Endothelial cell (in vitro differentiated cells): ENCODE data around the gene MAML2. TPM values are rescaled to one million over a fixed set of nuclear protein-coding genes. Genes with fewer than 3 reads are reported as not detected.

ENCODE experiments used
- DNase-seq: peaks from one replicate; pipeline ENCODE4 v3.0.0; 2021; ENCODE audit warnings: low spot score
- H3K27ac Mint-ChIP-seq: one replicate; pipeline ENCODE4 v1.8.0; 2021; ENCODE audit warnings: mixed read lengths, inconsistent platforms; ENCODE audit not compliant: unreplicated experiment
- H3K27me3 Mint-ChIP-seq: one replicate; pipeline ENCODE4 v1.8.0; 2021; ENCODE audit warnings: mild to moderate bottlenecking, moderate library complexity, mixed read lengths, inconsistent platforms; ENCODE audit not compliant: unreplicated experiment
- H3K36me3 Mint-ChIP-seq: one replicate; pipeline ENCODE4 v1.8.0; 2021; ENCODE audit warnings: mild to moderate bottlenecking, low read depth, mixed read lengths, inconsistent platforms; ENCODE audit not compliant: unreplicated experiment
- H3K4me1 Mint-ChIP-seq: one replicate; pipeline ENCODE4 v1.8.0; 2021; ENCODE audit warnings: mild to moderate bottlenecking, mixed read lengths, inconsistent platforms; ENCODE audit not compliant: unreplicated experiment
- H3K4me3 Mint-ChIP-seq: one replicate; pipeline ENCODE4 v1.8.0; 2021; ENCODE audit warnings: mild to moderate bottlenecking, mixed read lengths, inconsistent platforms; ENCODE audit not compliant: unreplicated experiment
- H3K9me3 Mint-ChIP-seq: one replicate; pipeline ENCODE4 v1.8.0; 2021; ENCODE audit warnings: mixed read lengths, inconsistent platforms; ENCODE audit not compliant: unreplicated experiment
- CTCF ChIP-seq: fragments of 200-600 bp; sonication (generic); IDR thresholded peaks from one replicate; pipeline ENCODE4 v1.5.0; 2021; ENCODE audit warnings: antibody characterized with exemption; ENCODE audit not compliant: unreplicated experiment
- total RNA-seq: library from RNA; stranded (reverse); fragmentation: NEBNext Ultra II Directional; extraction: Animal tissue kit (Norgen Biotek cat#: 25700); gene quantifications from one replicate; pipeline ENCODE4 v1.2.1, GENCODE V29; 2021; ENCODE audit not compliant: unreplicated experiment

MAML2 gene
- total RNA-seq, 1 donor from 2014 or later: 6.2 TPM

- Mint-ChIP-seq H3K4me1 (peaks cover 9% of the 10 kb centered on the region), H3K36me3 (no peaks in the 10 kb centered on the region), H3K4me3 (no peak overlapping the region), H3K9me3 (peaks cover 4% of the 10 kb centered on the region), H3K27me3 (peaks cover 2% of the 10 kb centered on the region), H3K27ac (no peak overlapping the region)
- DNase-seq: no peak
- TF ChIP-seq CTCF: no peak
These were observed 304.9 kb downstream of the MAML2 start for GRCh38 chr11:96038046-96038445.

DNA sequence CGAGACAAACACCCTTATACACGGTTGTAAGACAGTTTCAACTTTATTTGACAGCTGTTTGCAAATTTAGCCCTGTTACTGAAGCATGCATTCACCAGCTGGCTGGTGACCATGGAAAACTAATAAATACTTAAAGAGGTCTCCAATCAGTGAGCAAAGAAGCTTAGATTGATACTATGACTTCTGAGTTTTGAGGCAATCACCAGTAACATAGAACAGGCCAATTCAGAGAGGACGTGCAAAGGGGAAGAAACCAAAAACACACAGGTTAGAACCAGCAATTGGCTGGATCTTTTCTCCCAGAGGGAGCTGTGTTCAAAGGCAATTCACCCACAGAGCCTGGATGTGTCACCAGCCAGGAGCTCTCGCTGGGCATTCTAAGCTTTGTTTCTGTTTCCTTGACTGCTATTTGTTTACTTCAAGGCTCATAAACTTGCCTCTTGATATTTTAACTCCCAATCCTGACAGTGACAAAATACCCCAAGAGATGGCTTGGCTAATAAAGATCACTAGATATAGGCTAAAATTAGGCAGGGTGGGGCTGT, 305.5 kb downstream of the MAML2 start:
- H3K27ac Mint-ChIP-seq: peak overlapping the region; percentile 27
- DNase-seq: no peak
- H3K36me3 Mint-ChIP-seq: no peaks in the 10 kb centered on the region
- TF ChIP-seq CTCF: no peak
- H3K4me3 Mint-ChIP-seq: no peak overlapping the region
- peaks cover 9% of the 10 kb centered on the region for H3K4me1 Mint-ChIP-seq
- H3K27me3 Mint-ChIP-seq: peaks cover 2% of the 10 kb centered on the region
- peaks cover 4% of the 10 kb centered on the region for H3K9me3 Mint-ChIP-seq

GRCh38 chr11:96036863-96037262, 306.1 kb downstream of the MAML2 start:
- TF ChIP-seq CTCF: no peak
- Mint-ChIP-seq H3K9me3 (peaks cover 4% of the 10 kb centered on the region), H3K4me3 (no peak overlapping the region), H3K27me3 (no peaks in the 10 kb centered on the region), H3K36me3 (no peaks in the 10 kb centered on the region), H3K4me1 (peaks cover 9% of the 10 kb centered on the region), H3K27ac (no peak overlapping the region)
- no peak for DNase-seq

GRCh38 chr11:96035740-96036078, 307.3 kb downstream of the MAML2 start:
- no peak for TF ChIP-seq CTCF
- Mint-ChIP-seq H3K4me1 (peaks cover 9% of the 10 kb centered on the region), H3K27me3 (no peaks in the 10 kb centered on the region), H3K9me3 (peaks cover 4% of the 10 kb centered on the region), H3K36me3 (no peaks in the 10 kb centered on the region), H3K4me3 (no peak overlapping the region), H3K27ac (no peak overlapping the region)
- no peak for DNase-seq

- no peak for TF ChIP-seq CTCF
- DNase-seq: no peak
- peaks cover 4% of the 10 kb centered on the region for H3K9me3 Mint-ChIP-seq
- H3K36me3 Mint-ChIP-seq: no peaks in the 10 kb centered on the region
- peaks cover 9% of the 10 kb centered on the region for H3K4me1 Mint-ChIP-seq
- no peaks in the 10 kb centered on the region for H3K27me3 Mint-ChIP-seq
- no peak overlapping the region for H3K4me3 Mint-ChIP-seq
- H3K27ac Mint-ChIP-seq: no peak overlapping the region
These were observed 307.8 kb downstream of the MAML2 start for GRCh38 chr11:96035031-96035739.
